Heart left ventricle (tissue), 16 donors: ENCODE data around the gene ALK. TPM values are rescaled to one million over a fixed set of nuclear protein-coding genes. Genes with fewer than 3 reads are reported as not detected.

ENCODE experiments used
- ATAC-seq, 4 donors: fragments of 200-7000 bp; cut with Tn5 transposase; one replicate each; pipeline ENCODE4 v1.9.1; 2020 to 2022; ENCODE audit warnings: moderate library complexity in 4 of 4, mild to moderate bottlenecking in 3 of 4, moderate number of reproducible peaks in 1 of 4
- DNase-seq, 5 donors: peaks; one replicate each; pipeline ENCODE4 v3.0.0-alpha.2; 2020
- H3K27ac ChIP-seq, 12 donors: fragments of 200-600 bp; sonication (generic) in 4 of 12; one replicate each; pipeline versions ENCODE4 v1.5.0 to v1.8.0; 2016 to 2022; ENCODE audit warnings: mild to moderate bottlenecking in 2 of 12
- H3K27me3 ChIP-seq, 9 donors: fragments of 200-600 bp; sonication (generic) in 2 of 9; one replicate each; pipeline versions ENCODE4 v1.5.1 to v1.8.0; 2016 to 2022; ENCODE audit warnings: mild to moderate bottlenecking in 3 of 9
- H3K36me3 ChIP-seq, 9 donors: fragments of 200-600 bp; sonication (generic) in 2 of 9; one replicate each; pipeline versions ENCODE4 v1.5.0 to v1.8.0; 2018 to 2022; ENCODE audit warnings: mild to moderate bottlenecking in 2 of 9
- H3K4me1 ChIP-seq, 12 donors: fragments of 200-600 bp; sonication (generic) in 4 of 12; one replicate each; pipeline versions ENCODE4 v1.5.0 to v1.8.0; 2016 to 2022; ENCODE audit warnings: mild to moderate bottlenecking in 3 of 12
- H3K4me3 ChIP-seq, 12 donors: fragments of 200-600 bp; sonication (generic) in 4 of 12; one replicate each; pipeline versions ENCODE4 v1.5.0 to v1.8.0; 2017 to 2022; ENCODE audit warnings: mild to moderate bottlenecking in 9 of 12, moderate library complexity in 4 of 12
- H3K9me3 ChIP-seq, 12 donors: fragments of 200-600 bp; sonication (generic) in 4 of 12; one replicate each; pipeline versions ENCODE4 v1.5.0 to v1.8.0; 2016 to 2022; ENCODE audit warnings: mild to moderate bottlenecking in 1 of 12
- POLR2A ChIP-seq, 2 donors: fragments of 450-650 bp; IDR thresholded peaks; one replicate each; pipeline ENCODE4 v1.6.1; 2017; ENCODE audit warnings: antibody characterized with exemption in 2 of 2, mild to moderate bottlenecking in 2 of 2, moderate library complexity in 2 of 2
- WGBS, 4 donors: extraction: QIAGEN DNeasy Blood & Tissue Kit in 2 of 4; methylation state at CpG; one replicate each; pipeline versions ENCODE4 v1.1.5 to v1.1.7; 2013 to 2018; 5-methylcytosine and 5-hydroxymethylcytosine counted together
- intact Hi-C, 10 donors: fragments of 100-400 bp; cut with DNase I; formaldehyde crosslinking; loops; one replicate each; pipeline versions ENCODE4 v1.11.1 to v1.14.2; 2022
- polyA plus RNA-seq, 2 donors: library from polyadenylated mRNA; stranded (reverse); fragments of 200-250 nt; gene quantifications; one replicate each; pipeline ENCODE4 v1.2.3, GENCODE V29; 2013
- total RNA-seq, 9 donors: library from RNA; depleted of rRNA in 2 of 9; stranded (reverse); fragments of >200 nt in 2 of 9; fragmentation: NEBNext Ultra II Directional in 3 of 9; extraction: Animal tissue kit (Norgen Biotek cat#: 25700) in 3 of 9; gene quantifications; one replicate each; pipeline versions ENCODE4 v1.1.0 to v1.2.4, GENCODE V29; 2016 to 2023
- TF ChIP-seq, protein P1 (sequence below), 12 donors: fragments of 200-600 bp; sonication (generic) in 4 of 12; IDR thresholded peaks; one replicate each; pipeline versions ENCODE4 v1.5.0 to v1.8.0; 2018 to 2022; ENCODE audit warnings: antibody characterized with exemption in 12 of 12, mild to moderate bottlenecking in 5 of 12
- donor health status: ischemic (EF 13 %, LVEDD 7.1; RV severe dilation, severe dysfunction).
- donor health status: healthy with polysubstance abuse.
- donor health status: DM: no; HTN: yes; CAD: no.
- donor health status: DM: no; HTN: no; CAD: no.
- donor health status: ischemic (EF 25% LVEDD 6.9; RV normal size, moderate dysfunction).
- donor health status: ischemic (EF 25% LVEDD 5.7; RV mildly dilated, moderate dysfunction).
- donor health status: healthy.
- donor health status: DM: yes; HTN: yes; CAD: no.
- donor health status: ischemic (EF 35%, LVEDD 5.7; RV mildly dilated, moderate dysfunction).
- donor health status: nonischemic (EF 11% LVEDD 7.7; RV severe dilation, severe dysfunction).
- donor health status: DM: yes; HTN: yes; CAD: no.
- donor health status: PGD.
- donor health status: ischemic (EF 29% LVEDD 5.4; RV normal size, mild dysfunction).
- donor health status: nonischemic (EF 23%, LVEDD 6.1; RV moderate dilation, normal function).

Gene ALK
- total and polyA plus RNA-seq, 11 donors, result 0.05 to 0.50 (median 0.13) TPM; not detected in 5

DNA sequence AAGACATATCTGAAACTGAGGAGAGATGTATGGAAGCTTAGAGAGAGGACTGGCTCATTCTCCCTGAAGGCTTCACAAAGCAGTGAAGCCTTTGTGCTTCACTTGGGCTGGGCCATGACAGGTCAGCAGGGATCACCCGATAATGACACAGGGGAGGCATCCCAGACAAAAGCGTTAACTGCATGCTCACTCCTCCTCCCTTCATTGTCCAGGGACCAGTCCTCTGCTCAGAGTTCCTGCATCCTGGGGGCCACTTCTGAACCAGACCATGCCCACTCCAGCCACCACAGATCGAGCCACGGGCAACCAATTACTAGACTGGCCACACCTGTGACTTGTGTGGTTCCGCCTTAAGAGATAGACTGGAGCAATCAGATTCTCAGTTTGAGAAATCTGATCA lies 570.1 kb downstream of the ALK start:
- no peak overlapping the region for H3K4me3 ChIP-seq
- WGBS, 4 donors, result 73 to 81% (median 73%) methylated on average over 5 of the region's 5 CpGs
- no peak overlapping the region for H3K27ac ChIP-seq
- TF ChIP-seq, protein P1, sequence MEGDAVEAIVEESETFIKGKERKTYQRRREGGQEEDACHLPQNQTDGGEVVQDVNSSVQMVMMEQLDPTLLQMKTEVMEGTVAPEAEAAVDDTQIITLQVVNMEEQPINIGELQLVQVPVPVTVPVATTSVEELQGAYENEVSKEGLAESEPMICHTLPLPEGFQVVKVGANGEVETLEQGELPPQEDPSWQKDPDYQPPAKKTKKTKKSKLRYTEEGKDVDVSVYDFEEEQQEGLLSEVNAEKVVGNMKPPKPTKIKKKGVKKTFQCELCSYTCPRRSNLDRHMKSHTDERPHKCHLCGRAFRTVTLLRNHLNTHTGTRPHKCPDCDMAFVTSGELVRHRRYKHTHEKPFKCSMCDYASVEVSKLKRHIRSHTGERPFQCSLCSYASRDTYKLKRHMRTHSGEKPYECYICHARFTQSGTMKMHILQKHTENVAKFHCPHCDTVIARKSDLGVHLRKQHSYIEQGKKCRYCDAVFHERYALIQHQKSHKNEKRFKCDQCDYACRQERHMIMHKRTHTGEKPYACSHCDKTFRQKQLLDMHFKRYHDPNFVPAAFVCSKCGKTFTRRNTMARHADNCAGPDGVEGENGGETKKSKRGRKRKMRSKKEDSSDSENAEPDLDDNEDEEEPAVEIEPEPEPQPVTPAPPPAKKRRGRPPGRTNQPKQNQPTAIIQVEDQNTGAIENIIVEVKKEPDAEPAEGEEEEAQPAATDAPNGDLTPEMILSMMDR (IDR thresholded peaks at IDR 0.05), result no peak
- no peak for TF ChIP-seq POLR2A (IDR thresholded peaks at IDR 0.05)
- intact Hi-C loops, result no loop called here
- ATAC-seq, result no peak
- H3K27me3 ChIP-seq, result peaks cover 0 to 6% (median 0%) of the 10 kb centered on the region in 9 donors
- no peaks in the 10 kb centered on the region for H3K9me3 ChIP-seq
- no peaks in the 10 kb centered on the region for H3K36me3 ChIP-seq
- DNase-seq, result no peak
- H3K4me1 ChIP-seq, result no peaks in the 10 kb centered on the region

DNA sequence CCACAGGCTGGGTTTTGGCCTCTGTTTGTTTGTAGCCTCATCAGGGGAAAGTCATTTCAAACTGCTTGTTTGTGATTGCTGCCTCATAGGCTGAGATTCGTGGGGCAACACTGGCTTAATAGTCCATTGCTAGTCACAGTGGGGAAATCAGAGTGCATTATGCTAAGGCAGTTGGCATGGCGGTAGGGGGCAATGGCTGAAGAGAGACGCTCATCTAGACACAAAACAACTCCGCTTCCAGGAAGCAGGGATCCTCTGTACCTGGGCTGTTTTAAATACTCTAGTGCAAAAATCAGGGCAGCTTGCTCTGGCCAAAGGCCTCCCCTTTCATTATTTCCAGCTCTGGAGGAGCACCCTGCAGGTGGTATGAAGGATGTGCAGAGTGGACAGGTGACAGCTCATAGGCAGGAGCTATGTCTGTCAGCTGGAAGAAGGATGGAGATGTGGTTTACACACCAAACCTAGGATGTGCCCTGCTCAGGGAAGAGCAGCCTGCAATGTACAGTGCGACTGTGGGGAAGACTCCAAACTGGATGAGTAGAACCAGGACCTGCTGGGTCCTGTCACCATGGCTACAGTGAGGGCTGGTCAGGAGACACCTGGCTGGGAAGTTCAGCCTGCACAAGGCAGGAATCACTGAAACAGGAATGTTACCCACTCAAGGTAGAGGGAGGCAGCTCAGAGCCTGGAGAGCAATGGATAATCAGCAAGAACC lies 571.9 kb downstream of the ALK start:
- ATAC-seq, result no peak

DNA sequence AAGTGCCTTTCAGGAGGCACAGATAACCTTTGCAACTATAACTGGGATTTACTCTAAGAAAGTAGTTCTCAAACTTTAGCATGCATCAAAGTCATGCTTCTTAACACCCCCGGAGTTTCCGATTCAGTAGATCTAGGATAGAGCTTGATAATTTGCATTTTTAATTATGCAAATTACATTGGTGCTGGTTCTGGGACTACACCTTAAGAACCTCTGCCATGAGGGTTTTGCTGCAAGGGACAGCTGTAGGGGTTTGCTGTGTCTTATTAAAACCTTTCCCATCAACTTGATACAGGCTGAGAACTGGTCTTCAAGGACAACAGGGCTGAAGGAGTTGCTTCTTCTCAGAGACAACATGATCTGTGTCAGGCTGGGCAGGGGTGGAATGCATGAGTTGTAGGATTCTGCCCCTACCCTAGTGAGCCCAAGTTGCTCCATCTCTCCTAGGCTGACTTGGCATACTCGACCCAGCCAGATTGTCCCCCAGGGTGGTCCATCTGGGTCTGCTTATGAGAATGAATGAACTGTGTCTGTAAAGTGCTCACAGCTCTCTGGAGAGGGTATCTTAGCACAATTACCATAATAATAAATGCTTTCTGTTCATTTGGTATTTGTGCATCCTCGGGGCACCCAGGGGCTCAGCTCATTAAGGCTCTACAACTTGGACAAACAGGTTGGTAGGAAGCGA lies 573.5 kb downstream of the ALK start:
- WGBS, 4 donors, result 74 to 89% (median 85%) methylated on average over 5 of the region's 5 CpGs
- DNase-seq (no peak), ATAC-seq (no peak)
- Histone ChIP-seq H3K4me3 (no peak overlapping the region), H3K4me1 (no peaks in the 10 kb centered on the region), H3K36me3 (no peaks in the 10 kb centered on the region), H3K27ac (no peak overlapping the region), H3K9me3 (no peaks in the 10 kb centered on the region), H3K27me3 (peaks cover 0 to 12% (median 0%) of the 10 kb centered on the region in 9 donors)
- TF ChIP-seq POLR2A (IDR thresholded peaks at IDR 0.05), result no peak
- TF ChIP-seq, protein P1 (IDR thresholded peaks at IDR 0.05), result no peak
- intact Hi-C loops, result no loop called here

More for the DNA sequence above, 571.9 kb downstream of the ALK start:
- H3K27ac ChIP-seq, result no peak overlapping the region
- no peak for DNase-seq
- no peak overlapping the region for H3K4me3 ChIP-seq
- no peak for TF ChIP-seq POLR2A (IDR thresholded peaks at IDR 0.05)
- TF ChIP-seq, protein P1 (IDR thresholded peaks at IDR 0.05), result no peak
- intact Hi-C loops, result no loop called here
- peaks cover 0 to 6% (median 0%) of the 10 kb centered on the region in 9 donors for H3K27me3 ChIP-seq
- no peaks in the 10 kb centered on the region for H3K9me3 ChIP-seq
- WGBS, 4 donors, result 86 to 95% (median 86%) methylated on average over 5 of the region's 5 CpGs
- no peaks in the 10 kb centered on the region for H3K4me1 ChIP-seq
- no peaks in the 10 kb centered on the region for H3K36me3 ChIP-seq

DNA sequence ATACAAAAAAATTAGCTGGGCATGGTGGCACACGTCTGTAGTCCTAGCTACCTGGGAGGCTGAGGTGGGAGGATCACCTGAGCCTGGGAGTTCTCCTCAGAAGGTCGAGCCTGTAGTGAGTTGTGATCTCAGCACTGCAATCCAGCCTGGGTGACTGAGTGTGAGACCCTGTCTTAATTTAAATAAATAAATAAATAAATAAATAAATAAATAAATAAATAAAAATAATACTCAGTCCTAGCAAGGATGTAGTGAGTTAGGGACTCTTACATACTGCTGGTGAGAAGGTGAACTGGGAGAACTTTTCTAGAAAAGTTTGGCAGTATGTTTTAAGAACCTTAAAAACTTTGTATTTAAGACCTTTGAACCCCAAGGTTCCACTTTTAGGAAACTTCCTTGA lies 576.1 kb downstream of the ALK start:
- 80 to 89% (median 84%) methylated on average over 2 of the region's 2 CpGs for WGBS, 4 donors

More for the DNA sequence above, 576.1 kb downstream of the ALK start:
- Histone ChIP-seq H3K27me3 (peaks cover 0 to 12% (median 0%) of the 10 kb centered on the region in 9 donors), H3K36me3 (no peaks in the 10 kb centered on the region), H3K27ac (no peak overlapping the region), H3K4me1 (no peaks in the 10 kb centered on the region), H3K4me3 (no peak overlapping the region), H3K9me3 (no peaks in the 10 kb centered on the region)
- no peak for TF ChIP-seq POLR2A (IDR thresholded peaks at IDR 0.05)
- intact Hi-C loops, result no loop called here
- no peak for DNase-seq
- ATAC-seq, result no peak
